Measurements from ENCODE around the gene BTG4.

DNA sequence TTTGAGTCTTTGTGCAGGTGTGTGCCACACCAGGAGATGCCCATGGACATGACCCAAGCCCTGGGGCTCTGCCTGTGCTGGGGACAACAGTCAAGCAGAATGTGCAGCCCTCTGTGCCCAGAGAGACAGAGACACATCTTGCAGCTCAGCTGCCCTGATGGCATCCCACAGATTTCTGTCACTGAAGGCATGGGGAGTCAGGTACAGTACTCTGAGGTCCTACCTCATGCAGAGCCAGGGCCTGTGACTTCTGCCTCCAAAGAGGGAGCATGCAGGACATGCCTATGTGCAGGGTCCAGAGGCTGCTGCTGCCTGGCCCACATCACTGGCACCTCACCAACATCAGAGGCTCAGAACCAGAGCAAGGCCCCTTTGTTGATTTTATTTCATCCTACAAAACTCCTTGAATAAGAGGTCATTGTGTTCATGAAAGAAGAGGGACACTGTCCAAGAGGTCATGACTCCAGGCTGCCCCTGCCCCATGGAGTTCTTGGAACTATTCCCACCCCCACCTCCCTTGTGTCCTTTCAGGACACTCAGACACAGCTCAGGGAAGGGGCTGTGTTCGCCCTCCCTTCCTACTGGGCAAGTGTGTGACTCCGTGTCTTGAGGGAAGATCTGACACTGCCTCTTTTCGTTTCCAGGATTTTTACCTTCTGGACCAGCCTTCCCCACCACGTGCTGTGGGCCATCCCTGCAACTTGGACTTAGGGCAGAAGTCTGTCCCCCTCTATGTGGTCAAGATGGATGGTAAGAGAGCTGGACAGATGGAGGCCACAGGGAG lies 62.3 kb downstream of the BTG4 start:
- no peak for TF ChIP-seq POLR2A (IDR thresholded peaks at IDR 0.05)
- TF ChIP-seq, protein P1, sequence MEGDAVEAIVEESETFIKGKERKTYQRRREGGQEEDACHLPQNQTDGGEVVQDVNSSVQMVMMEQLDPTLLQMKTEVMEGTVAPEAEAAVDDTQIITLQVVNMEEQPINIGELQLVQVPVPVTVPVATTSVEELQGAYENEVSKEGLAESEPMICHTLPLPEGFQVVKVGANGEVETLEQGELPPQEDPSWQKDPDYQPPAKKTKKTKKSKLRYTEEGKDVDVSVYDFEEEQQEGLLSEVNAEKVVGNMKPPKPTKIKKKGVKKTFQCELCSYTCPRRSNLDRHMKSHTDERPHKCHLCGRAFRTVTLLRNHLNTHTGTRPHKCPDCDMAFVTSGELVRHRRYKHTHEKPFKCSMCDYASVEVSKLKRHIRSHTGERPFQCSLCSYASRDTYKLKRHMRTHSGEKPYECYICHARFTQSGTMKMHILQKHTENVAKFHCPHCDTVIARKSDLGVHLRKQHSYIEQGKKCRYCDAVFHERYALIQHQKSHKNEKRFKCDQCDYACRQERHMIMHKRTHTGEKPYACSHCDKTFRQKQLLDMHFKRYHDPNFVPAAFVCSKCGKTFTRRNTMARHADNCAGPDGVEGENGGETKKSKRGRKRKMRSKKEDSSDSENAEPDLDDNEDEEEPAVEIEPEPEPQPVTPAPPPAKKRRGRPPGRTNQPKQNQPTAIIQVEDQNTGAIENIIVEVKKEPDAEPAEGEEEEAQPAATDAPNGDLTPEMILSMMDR (IDR thresholded peaks at IDR 0.05), result no peak

Data from sigmoid colon (tissue), 3 donors.